ENCODE data around the gene SPTBN1. TPM values are rescaled to one million over a fixed set of nuclear protein-coding genes. Genes with fewer than 3 reads are reported as not detected.

The SPTBN1 gene
- total RNA-seq, 1 experiment from 2014 or later = 204 TPM

GRCh38 chr2:54423213-54423612 is 32.9 kb upstream of the SPTBN1 start (continued):
- TF ChIP-seq ZNF396 (CRISPR knock-in tag; IDR thresholded peaks at IDR 0.05; ENCODE audit: borderline replicate concordance) (no peak), ATF1 (CRISPR knock-in tag; IDR thresholded peaks at IDR 0.05) (no peak), ZNF219 (CRISPR knock-in tag; IDR thresholded peaks at IDR 0.05; ENCODE audit: borderline replicate concordance) (no peak)

- Mint-ChIP-seq H3K27me3 (ENCODE audit: low read depth) (no peaks in the 10 kb centered on the region), H3K36me3 (0 out of 2 replicates have a peak, but pooled peaks cover 5% of the 10 kb centered on the region), H3K27ac (no peak overlapping the region), H3K9me3 (peaks cover 18% of the 10 kb centered on the region), H3K4me3 (no peak overlapping the region), H3K4me1 (peaks cover 12% of the 10 kb centered on the region)
- CTCF ChIA-PET = no interaction called here
- POLR2A ChIA-PET = no interaction called here
- no peak for ATAC-seq
- no peak for DNase-seq (ENCODE audit: low spot score)
- no peak for TF ChIP-seq NFYB (CRISPR knock-in tag; conservative IDR thresholded peaks at IDR 0.05; ENCODE audit: low read depth)
- TF ChIP-seq ZBTB21 (CRISPR knock-in tag; IDR thresholded peaks at IDR 0.05; ENCODE audit: borderline replicate concordance) = no peak
- TF ChIP-seq ZBTB43 (CRISPR knock-in tag; IDR thresholded peaks at IDR 0.05) = no peak
- TF ChIP-seq ESRRA (CRISPR knock-in tag; IDR thresholded peaks at IDR 0.05; ENCODE audit: borderline replicate concordance) = no peak
- TF ChIP-seq PRDM15 (CRISPR knock-in tag; IDR thresholded peaks at IDR 0.05) = no peak
- no peak for TF ChIP-seq IRF1 (CRISPR knock-in tag; IDR thresholded peaks at IDR 0.05)
- no peak for TF ChIP-seq NR2C2 (CRISPR knock-in tag; IDR thresholded peaks at IDR 0.05)
- no peak for TF ChIP-seq AFF4 (CRISPR knock-in tag; IDR thresholded peaks at IDR 0.05; ENCODE audit: borderline replicate concordance)
Measured at GRCh38 chr2:54424555-54425163, 31.5 kb upstream of the SPTBN1 start.

GRCh38 chr2:54428108-54428831 is 27.9 kb upstream of the SPTBN1 start:
- POLR2A ChIA-PET = no interaction called here
- DNase-seq (ENCODE audit: low spot score) (no peak), ATAC-seq (no peak)
- CTCF ChIA-PET = no interaction called here
- Mint-ChIP-seq H3K27me3 (ENCODE audit: low read depth) (no peaks in the 10 kb centered on the region), H3K36me3 (no peaks in the 10 kb centered on the region), H3K4me1 (no peaks in the 10 kb centered on the region), H3K27ac (no peak overlapping the region), H3K4me3 (no peak overlapping the region), H3K9me3 (no peaks in the 10 kb centered on the region)
- TF ChIP-seq ZNF671 (CRISPR knock-in tag; IDR thresholded peaks at IDR 0.05) (no peak), AR (CRISPR knock-in tag; IDR thresholded peaks at IDR 0.05) (no peak), IRF2 (CRISPR knock-in tag; IDR thresholded peaks at IDR 0.05; ENCODE audit: borderline replicate concordance, low read depth) (no peak), CDX4 (CRISPR knock-in tag; IDR thresholded peaks at IDR 0.05; ENCODE audit: borderline replicate concordance) (no peak), KAT7 (CRISPR knock-in tag; IDR thresholded peaks at IDR 0.05; ENCODE audit: borderline replicate concordance) (no peak), CBFB (CRISPR knock-in tag; IDR thresholded peaks at IDR 0.05; ENCODE audit: low read depth) (no peak)

All from WTC11 (cell line).